Measurements from ENCODE around the gene NAA30. TPM values are rescaled to one million over a fixed set of nuclear protein-coding genes. Genes with fewer than 3 reads are reported as not detected.

Gene NAA30
- total RNA-seq, 2 donors from 2014 or later: 9.7 to 13.6 TPM

DNA sequence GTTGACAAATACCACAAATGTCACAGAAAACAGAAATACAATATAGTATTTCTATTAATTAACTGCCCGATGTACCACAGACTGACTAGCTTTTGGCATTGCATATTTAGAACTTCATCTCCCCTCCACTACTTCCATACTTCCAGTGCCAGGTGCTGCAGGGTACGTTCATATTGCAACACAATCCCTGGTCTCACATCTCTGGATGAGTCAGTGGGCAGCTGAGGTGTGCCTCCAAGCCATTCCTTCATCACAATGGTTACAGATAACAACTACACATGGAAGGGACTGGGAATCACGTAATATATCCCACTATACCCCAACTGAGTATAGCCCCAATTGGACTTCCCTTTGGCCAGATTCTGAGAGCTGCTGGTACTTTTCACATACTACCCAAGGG is 72.2 kb downstream of the NAA30 start:
- H3K4me1 ChIP-seq (ENCODE audit: control insufficient read depth in 1 of 2, low read depth in 2 of 2): no peaks in the 10 kb centered on the region
- no peaks in the 10 kb centered on the region for H3K27me3 ChIP-seq (replicated peaks; ENCODE audit: insufficient read depth)
- H3K36me3 ChIP-seq: no peaks in the 10 kb centered on the region
- ATAC-seq (ENCODE audit: insufficient number of reproducible peaks, low FRiP score, low read depth): no peak
- H3K9me3 ChIP-seq: no peaks in the 10 kb centered on the region
- no peak overlapping the region for H3K27ac ChIP-seq
- no peak for TF ChIP-seq CTCF (IDR thresholded peaks at IDR 0.05)
- no peak overlapping the region for H3K4me3 ChIP-seq
- DNase-seq (ENCODE audit: low spot score): no peak

DNA sequence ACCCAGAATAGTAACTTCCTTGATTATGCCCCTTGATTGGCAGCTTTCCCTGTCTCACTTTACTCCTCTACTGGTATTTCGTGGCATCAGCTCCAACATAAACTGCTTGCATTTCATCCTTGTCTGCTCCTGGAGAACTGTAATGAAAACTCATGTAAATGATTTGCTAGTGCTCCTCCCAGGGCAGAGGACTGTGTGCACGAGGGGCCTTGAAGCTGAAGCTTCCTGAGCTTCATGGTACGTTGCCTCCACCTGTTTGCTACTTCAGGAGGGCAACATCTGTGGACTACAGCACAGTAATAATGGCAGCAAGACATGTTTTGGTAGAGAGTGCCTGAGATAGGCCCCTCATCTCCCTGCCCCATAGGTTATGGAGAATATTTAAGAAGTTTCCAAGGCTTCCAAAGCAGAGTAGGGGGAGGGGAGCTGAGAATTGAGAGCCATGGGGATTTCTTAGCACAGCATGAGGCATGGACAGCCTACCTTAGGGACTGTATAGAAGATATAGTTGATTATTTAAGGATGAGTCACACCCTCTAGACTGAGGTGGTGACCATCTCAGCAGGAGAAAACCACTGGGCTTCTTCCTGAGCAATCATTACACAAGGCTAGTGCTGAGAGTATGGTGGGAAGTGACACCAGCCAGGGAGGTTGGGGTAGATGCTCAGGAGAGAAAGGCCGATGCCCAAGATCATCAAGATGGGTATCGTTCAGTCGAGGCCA is 73.8 kb downstream of the NAA30 start:
- TF ChIP-seq CTCF (IDR thresholded peaks at IDR 0.05): no peak
- H3K27ac ChIP-seq: no peak overlapping the region
- H3K4me3 ChIP-seq: no peak overlapping the region
- DNase-seq (ENCODE audit: low spot score): no peak
- H3K27me3 ChIP-seq (replicated peaks; ENCODE audit: insufficient read depth): no peaks in the 10 kb centered on the region
- H3K36me3 ChIP-seq: no peaks in the 10 kb centered on the region
- H3K4me1 ChIP-seq (ENCODE audit: control insufficient read depth in 1 of 2, low read depth in 2 of 2): no peaks in the 10 kb centered on the region
- no peak for ATAC-seq (ENCODE audit: insufficient number of reproducible peaks, low FRiP score, low read depth)
- H3K9me3 ChIP-seq: no peaks in the 10 kb centered on the region

Other genes with a start within 250 kb of the NAA30 start
- gene EXOC5, start 121.7 kb upstream of the NAA30 start, total RNA-seq: 10 to 100 TPM; 40.3 to 50.3 TPM
- 10 to 100 TPM; 26.2 to 28.2 TPM for gene AP5M1, start 121.6 kb upstream of the NAA30 start, total RNA-seq
- not detected for gene CCDC198, start 103.3 kb downstream of the NAA30 start, total RNA-seq